ENCODE measurements around the gene PALS2. TPM values are rescaled to one million over a fixed set of nuclear protein-coding genes. Genes with fewer than 3 reads are reported as not detected.

PALS2 gene
- total RNA-seq, 2 experiments from 2014 or later = 26.3 to 75.9 TPM

DNA sequence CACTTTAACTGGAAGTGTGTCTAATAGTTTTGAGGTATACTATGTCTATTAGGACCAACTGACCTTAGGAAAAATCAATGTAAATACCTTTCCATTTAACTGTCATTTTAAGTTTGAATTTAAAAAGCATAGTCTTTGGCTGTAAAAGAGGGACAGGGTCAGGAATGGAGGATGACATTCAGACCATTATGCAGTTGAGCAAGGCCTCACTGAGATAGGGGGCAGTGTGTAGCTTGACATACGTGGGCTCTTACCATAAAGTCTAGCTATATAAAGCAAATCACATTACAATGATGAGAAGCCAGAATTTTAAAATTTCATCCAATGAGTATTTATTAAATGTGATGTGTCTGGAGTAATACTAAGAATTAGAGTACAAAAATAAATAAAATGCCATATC lies 17.9 kb downstream of the PALS2 start:
- POLR2A ChIA-PET = interaction anchor here (0.7 kb wide), 1 partner anchor 26 kb away, joined by 3 read pairs; no protein-coding TSS in a partner anchor
- H3K4me3 ChIP-seq (ENCODE audit: low read depth, low read length, poor library complexity, severe bottlenecking) = no peak overlapping the region
- peaks cover 87% of the 10 kb centered on the region for H3K79me2 ChIP-seq (ENCODE audit: insufficient read depth, low read depth, low read length)
- no peaks in the 10 kb centered on the region for H3K9me2 ChIP-seq (ENCODE audit: insufficient read depth, low read length)
- no peak for TF ChIP-seq EZH2phosphoT487 (IDR thresholded peaks at IDR 0.05; ENCODE audit: borderline replicate concordance, low read depth, low read length)
- TF ChIP-seq, protein P1, sequence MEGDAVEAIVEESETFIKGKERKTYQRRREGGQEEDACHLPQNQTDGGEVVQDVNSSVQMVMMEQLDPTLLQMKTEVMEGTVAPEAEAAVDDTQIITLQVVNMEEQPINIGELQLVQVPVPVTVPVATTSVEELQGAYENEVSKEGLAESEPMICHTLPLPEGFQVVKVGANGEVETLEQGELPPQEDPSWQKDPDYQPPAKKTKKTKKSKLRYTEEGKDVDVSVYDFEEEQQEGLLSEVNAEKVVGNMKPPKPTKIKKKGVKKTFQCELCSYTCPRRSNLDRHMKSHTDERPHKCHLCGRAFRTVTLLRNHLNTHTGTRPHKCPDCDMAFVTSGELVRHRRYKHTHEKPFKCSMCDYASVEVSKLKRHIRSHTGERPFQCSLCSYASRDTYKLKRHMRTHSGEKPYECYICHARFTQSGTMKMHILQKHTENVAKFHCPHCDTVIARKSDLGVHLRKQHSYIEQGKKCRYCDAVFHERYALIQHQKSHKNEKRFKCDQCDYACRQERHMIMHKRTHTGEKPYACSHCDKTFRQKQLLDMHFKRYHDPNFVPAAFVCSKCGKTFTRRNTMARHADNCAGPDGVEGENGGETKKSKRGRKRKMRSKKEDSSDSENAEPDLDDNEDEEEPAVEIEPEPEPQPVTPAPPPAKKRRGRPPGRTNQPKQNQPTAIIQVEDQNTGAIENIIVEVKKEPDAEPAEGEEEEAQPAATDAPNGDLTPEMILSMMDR (conservative IDR thresholded peaks at IDR 0.05; ENCODE audit: low read length) = peak; percentile 60; the same call in 1 of the 2 replicates
- no peak overlapping the region for H3K27ac ChIP-seq (ENCODE audit: low read depth, low read length, poor library complexity, severe bottlenecking)
- no TSS peak for BruUV-seq (replicated peaks)
- H4K20me1 ChIP-seq (ENCODE audit: insufficient read depth, low read length) = peaks cover 17% of the 10 kb centered on the region
- peaks cover 23% of the 10 kb centered on the region for H3K4me1 ChIP-seq (ENCODE audit: insufficient read depth, low read length, poor library complexity, severe bottlenecking)
- no peak overlapping the region for H3K4me2 ChIP-seq (ENCODE audit: low read length)
- H3K9me3 ChIP-seq (ENCODE audit: low read length) = no peaks in the 10 kb centered on the region
- no peak overlapping the region for H2AFZ ChIP-seq (ENCODE audit: low read length)
- CTCF ChIA-PET (ENCODE audit: unreplicated experiment) = interaction anchor here (1.0 kb wide), 1 partner anchor 12 kb away, joined by 3 read pairs; no protein-coding TSS in a partner anchor
- intact Hi-C loops (cut with micrococcal nuclease; ENCODE audit: unreplicated experiment) = no loop called here
- no peak for DNase-seq (ENCODE audit: low spot score)
- H3K36me3 ChIP-seq (ENCODE audit: insufficient read depth, low read length) = peaks cover 11% of the 10 kb centered on the region

DNA sequence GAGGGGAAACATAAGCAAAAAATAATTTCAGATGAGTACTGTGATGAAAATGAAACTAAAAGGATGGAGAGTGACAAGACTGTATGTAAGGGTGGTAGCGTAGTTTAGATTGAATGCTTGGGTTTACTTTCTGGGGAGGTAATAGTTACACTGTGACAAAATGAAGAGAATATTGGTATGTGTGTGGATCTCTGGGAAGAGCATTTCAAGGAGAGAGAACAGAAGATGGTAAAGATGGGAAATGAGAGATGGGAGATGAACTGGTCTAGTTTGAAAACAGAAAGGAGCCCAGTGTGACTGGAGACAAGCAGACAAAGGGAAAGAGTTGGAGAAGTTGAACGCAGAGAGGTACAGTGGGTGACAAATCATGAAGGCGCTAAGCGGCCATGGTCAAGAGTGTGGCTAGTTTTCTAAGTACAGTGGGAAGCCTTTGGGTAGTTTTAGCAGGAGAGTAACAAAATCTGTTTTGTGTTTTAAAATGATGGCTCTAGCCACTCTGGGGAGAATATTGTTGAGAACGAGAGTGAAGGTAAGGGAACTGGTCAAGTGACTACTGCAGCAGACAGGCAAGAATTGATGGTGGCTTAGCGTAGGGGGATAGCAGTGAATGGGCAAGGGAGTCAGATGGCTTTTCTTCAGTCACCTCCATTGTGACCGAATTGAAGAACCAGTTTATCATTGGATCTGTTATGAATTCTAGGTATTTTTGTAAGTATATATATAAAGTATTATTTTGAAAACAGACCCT lies 22.6 kb downstream of the PALS2 start:
- Histone ChIP-seq H3K4me1 (ENCODE audit: insufficient read depth, low read length, poor library complexity, severe bottlenecking) (no peaks in the 10 kb centered on the region), H3K79me2 (ENCODE audit: insufficient read depth, low read depth, low read length) (peaks cover 84% of the 10 kb centered on the region), H3K4me2 (ENCODE audit: low read length) (no peak overlapping the region), H3K4me3 (ENCODE audit: low read depth, low read length, poor library complexity, severe bottlenecking) (no peak overlapping the region), H4K20me1 (ENCODE audit: insufficient read depth, low read length) (peaks cover under 1% of the 10 kb centered on the region), H3K36me3 (ENCODE audit: insufficient read depth, low read length) (peaks cover 11% of the 10 kb centered on the region), H3K9me2 (ENCODE audit: insufficient read depth, low read length) (no peaks in the 10 kb centered on the region), H3K9me3 (ENCODE audit: low read length) (no peaks in the 10 kb centered on the region; the same call in 1 of the 2 replicates), H3K27ac (ENCODE audit: low read depth, low read length, poor library complexity, severe bottlenecking) (no peak overlapping the region), H2AFZ (ENCODE audit: low read length) (no peak overlapping the region)
- intact Hi-C loops (cut with micrococcal nuclease; ENCODE audit: unreplicated experiment) = no loop called here
- no peak for DNase-seq (ENCODE audit: low spot score)
- CTCF ChIA-PET (ENCODE audit: unreplicated experiment) = no interaction called here
- no TSS peak for BruUV-seq (replicated peaks)
- no peak for TF ChIP-seq EZH2phosphoT487 (IDR thresholded peaks at IDR 0.05; ENCODE audit: borderline replicate concordance, low read depth, low read length)
- TF ChIP-seq, protein P1 (conservative IDR thresholded peaks at IDR 0.05; ENCODE audit: low read length) = no peak
- POLR2A ChIA-PET = no interaction called here

DNA sequence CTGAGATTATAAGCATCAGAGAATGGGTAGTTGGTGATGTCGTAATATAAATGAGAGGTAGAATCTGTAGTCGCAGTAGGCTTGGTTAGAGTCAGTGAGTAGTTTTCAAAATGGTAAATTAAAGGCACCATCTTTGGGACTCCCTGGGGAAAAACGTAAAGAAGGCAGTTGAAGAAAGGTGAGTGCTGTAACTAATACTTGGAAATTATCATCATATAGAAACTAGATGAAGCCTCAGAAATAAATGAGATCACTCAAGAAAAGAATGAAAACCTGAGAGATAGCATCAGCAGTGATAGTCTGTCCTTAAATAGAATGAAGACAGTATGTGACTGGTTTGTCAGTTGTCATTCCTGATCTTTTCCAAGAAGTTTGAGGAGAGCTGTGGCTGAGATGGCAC lies 23.8 kb downstream of the PALS2 start:
- CTCF ChIA-PET (ENCODE audit: unreplicated experiment) = no interaction called here
- H3K9me2 ChIP-seq (ENCODE audit: insufficient read depth, low read length) = no peaks in the 10 kb centered on the region
- H3K27ac ChIP-seq (ENCODE audit: low read depth, low read length, poor library complexity, severe bottlenecking) = no peak overlapping the region
- no peak overlapping the region for H2AFZ ChIP-seq (ENCODE audit: low read length)
- H3K4me1 ChIP-seq (ENCODE audit: insufficient read depth, low read length, poor library complexity, severe bottlenecking) = no peaks in the 10 kb centered on the region
- no TSS peak for BruUV-seq (replicated peaks)
- DNase-seq (ENCODE audit: low spot score) = no peak
- peaks cover 7% of the 10 kb centered on the region; the same call in 1 of the 2 replicates for H3K9me3 ChIP-seq (ENCODE audit: low read length)
- intact Hi-C loops (cut with micrococcal nuclease; ENCODE audit: unreplicated experiment) = no loop called here
- no peak for TF ChIP-seq EZH2phosphoT487 (IDR thresholded peaks at IDR 0.05; ENCODE audit: borderline replicate concordance, low read depth, low read length)
- TF ChIP-seq, protein P1 (conservative IDR thresholded peaks at IDR 0.05; ENCODE audit: low read length) = no peak
- H3K36me3 ChIP-seq (ENCODE audit: insufficient read depth, low read length) = peaks cover 15% of the 10 kb centered on the region
- H3K79me2 ChIP-seq (ENCODE audit: insufficient read depth, low read depth, low read length) = peaks cover 84% of the 10 kb centered on the region; the same call in 1 of the 2 replicates
- no peak overlapping the region for H3K4me3 ChIP-seq (ENCODE audit: low read depth, low read length, poor library complexity, severe bottlenecking)
- no peaks in the 10 kb centered on the region; the same call in none of the 2 replicates for H4K20me1 ChIP-seq (ENCODE audit: insufficient read depth, low read length)
- no peak overlapping the region for H3K4me2 ChIP-seq (ENCODE audit: low read length)
- POLR2A ChIA-PET = interaction anchor here (0.9 kb wide), 1 partner anchor 15 kb away, joined by 3 read pairs; no protein-coding TSS in a partner anchor
